GM18951 (cell line): ENCODE measurements around the gene CHD5.
"Not testable (repeated sequence)": the region's sequence is repeated elsewhere in the genome, so short reads cannot be mapped to it uniquely, and the experiment has no call there.

Experiments
- POLR2A ChIP-seq: IDR thresholded peaks from 4 replicates; pipeline ENCODE4 v1.6.1; 2011; ENCODE audit warnings: mild to moderate bottlenecking; ENCODE audit not compliant: insufficient read length, insufficient read depth; ENCODE audit errors: extremely low read depth
- in situ Hi-C: fragments of 300-500 bp; cut with MboI; formaldehyde crosslinking; loops from one replicate; pipeline ENCODE4 v1.12.0; 2022; ENCODE audit warnings: low sequenced_read_pairs, mixed read lengths, inconsistent platforms; ENCODE audit not compliant: unreplicated experiment

The CHD5 gene

GRCh38 chr1:6074192-6074901 is 105.8 kb downstream of the CHD5 start:
- TF ChIP-seq POLR2A, result no peak
- in situ Hi-C loops, result no loop called here

- TF ChIP-seq POLR2A, result no peak
- in situ Hi-C loops, result no loop called here
Observed at GRCh38 chr1:6073480-6074053, 106.6 kb downstream of the CHD5 start.

- TF ChIP-seq POLR2A, result no peak
- in situ Hi-C loops, result no loop called here
Observed at GRCh38 chr1:6072774-6073479, 107.2 kb downstream of the CHD5 start.

- in situ Hi-C loops, result no loop called here
- TF ChIP-seq POLR2A, result no peak
Observed at GRCh38 chr1:6071219-6071618, 108.9 kb downstream of the CHD5 start.

- no peak for TF ChIP-seq POLR2A
- in situ Hi-C loops, result no loop called here
Observed at GRCh38 chr1:6070450-6070974, 109.6 kb downstream of the CHD5 start.

- TF ChIP-seq POLR2A, result no peak
- in situ Hi-C loops, result no loop called here
Observed at GRCh38 chr1:6069573-6069972, 110.5 kb downstream of the CHD5 start.

GRCh38 chr1:6068932-6069331 is 111.2 kb downstream of the CHD5 start:
- in situ Hi-C loops, result no loop called here
- TF ChIP-seq POLR2A, result no peak

- in situ Hi-C loops, result no loop called here
- no peak for TF ChIP-seq POLR2A
Observed at GRCh38 chr1:6068073-6068472, 112.0 kb downstream of the CHD5 start.

- in situ Hi-C loops, result no loop called here
- TF ChIP-seq POLR2A, result no peak
Observed at GRCh38 chr1:6066680-6067079, 113.4 kb downstream of the CHD5 start.

GRCh38 chr1:6065093-6065858 is 114.8 kb downstream of the CHD5 start:
- TF ChIP-seq POLR2A, result no peak
- in situ Hi-C loops, result no loop called here

GRCh38 chr1:6063532-6064053 is 116.5 kb downstream of the CHD5 start:
- in situ Hi-C loops, result not testable (repeated sequence)

- in situ Hi-C loops, result no loop called here
Observed at GRCh38 chr1:6062670-6063069, 117.5 kb downstream of the CHD5 start.

GRCh38 chr1:6059866-6060265 is 120.3 kb downstream of the CHD5 start:
- TF ChIP-seq POLR2A, result no peak
- in situ Hi-C loops, result no loop called here

More at GRCh38 chr1:6062670-6063069, 117.5 kb downstream of the CHD5 start:
- no peak for TF ChIP-seq POLR2A
